ENCODE measurements around the gene PDGFC. TPM values are rescaled to one million over a fixed set of nuclear protein-coding genes. Genes with fewer than 3 reads are reported as not detected.

Gene PDGFC
- total RNA-seq, 1 experiment from 2014 or later: 33.1 TPM

DNA sequence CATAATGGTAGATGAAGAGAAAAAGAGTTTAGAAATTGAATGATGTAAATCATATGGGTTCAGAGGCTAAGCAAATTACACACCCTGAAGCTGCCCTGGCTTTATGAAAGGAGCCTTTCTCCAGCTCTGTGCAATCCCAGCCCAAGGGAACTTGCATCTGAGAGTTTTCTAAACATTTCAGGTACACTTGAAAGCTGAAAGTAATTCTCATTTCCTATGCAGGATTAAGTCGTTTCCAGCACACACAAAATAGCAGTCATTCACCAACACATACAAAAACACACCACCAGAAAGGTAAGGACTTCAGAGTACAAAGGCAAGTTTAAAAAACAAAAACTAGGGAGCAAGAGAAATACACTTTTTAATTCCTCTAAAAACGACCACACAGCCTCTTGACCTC lies 1.7 kb downstream of the PDGFC start:
- Histone ChIP-seq H3K9me2 (ENCODE audit: insufficient read depth) (no peaks in the 10 kb centered on the region), H4K20me1 (ENCODE audit: insufficient read depth) (no peaks in the 10 kb centered on the region), H2AFZ (peak overlapping the region; percentile 81), H3K4me1 (replicated peaks; ENCODE audit: insufficient read depth) (peaks cover 14% of the 10 kb centered on the region), H3F3A (ENCODE audit: insufficient read depth, low read depth) (no peaks in the 10 kb centered on the region), H3K27ac (no peak overlapping the region), H3K36me3 (ENCODE audit: low read depth) (no peaks in the 10 kb centered on the region), H3K79me2 (ENCODE audit: low read depth) (peaks cover 27% of the 10 kb centered on the region), H3K9me3 (ENCODE audit: insufficient read depth, low read depth) (no peaks in the 10 kb centered on the region), H3K4me2 (peak overlapping the region; percentile 88), H3K4me3 (peak overlapping the region; percentile 71), H3K27me3 (ENCODE audit: insufficient read depth, low read depth) (no peaks in the 10 kb centered on the region)
- CTCF ChIA-PET: no interaction called here
- DNase-seq: no peak
- no TSS peak for BruUV-seq (replicated peaks)
- TF ChIP-seq EZH2 (IDR thresholded peaks at IDR 0.05; ENCODE audit: low read depth): no peak
- TF ChIP-seq, protein P1, sequence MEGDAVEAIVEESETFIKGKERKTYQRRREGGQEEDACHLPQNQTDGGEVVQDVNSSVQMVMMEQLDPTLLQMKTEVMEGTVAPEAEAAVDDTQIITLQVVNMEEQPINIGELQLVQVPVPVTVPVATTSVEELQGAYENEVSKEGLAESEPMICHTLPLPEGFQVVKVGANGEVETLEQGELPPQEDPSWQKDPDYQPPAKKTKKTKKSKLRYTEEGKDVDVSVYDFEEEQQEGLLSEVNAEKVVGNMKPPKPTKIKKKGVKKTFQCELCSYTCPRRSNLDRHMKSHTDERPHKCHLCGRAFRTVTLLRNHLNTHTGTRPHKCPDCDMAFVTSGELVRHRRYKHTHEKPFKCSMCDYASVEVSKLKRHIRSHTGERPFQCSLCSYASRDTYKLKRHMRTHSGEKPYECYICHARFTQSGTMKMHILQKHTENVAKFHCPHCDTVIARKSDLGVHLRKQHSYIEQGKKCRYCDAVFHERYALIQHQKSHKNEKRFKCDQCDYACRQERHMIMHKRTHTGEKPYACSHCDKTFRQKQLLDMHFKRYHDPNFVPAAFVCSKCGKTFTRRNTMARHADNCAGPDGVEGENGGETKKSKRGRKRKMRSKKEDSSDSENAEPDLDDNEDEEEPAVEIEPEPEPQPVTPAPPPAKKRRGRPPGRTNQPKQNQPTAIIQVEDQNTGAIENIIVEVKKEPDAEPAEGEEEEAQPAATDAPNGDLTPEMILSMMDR (conservative IDR thresholded peaks at IDR 0.05): no peak
- intact Hi-C loops (cut with micrococcal nuclease; ENCODE audit: unreplicated experiment): loop anchor here (1.0 to 10.0 kb wide), 8 partner anchors 43 to 1015 kb away; partner anchors contain the start of gene CTSO
- POLR2A ChIA-PET (ENCODE audit: unreplicated experiment): interaction anchor here (0.7 to 0.8 kb wide), 2 partner anchors 8 to 687 kb away, joined by 10 read pairs; no protein-coding TSS in a partner anchor

DNA sequence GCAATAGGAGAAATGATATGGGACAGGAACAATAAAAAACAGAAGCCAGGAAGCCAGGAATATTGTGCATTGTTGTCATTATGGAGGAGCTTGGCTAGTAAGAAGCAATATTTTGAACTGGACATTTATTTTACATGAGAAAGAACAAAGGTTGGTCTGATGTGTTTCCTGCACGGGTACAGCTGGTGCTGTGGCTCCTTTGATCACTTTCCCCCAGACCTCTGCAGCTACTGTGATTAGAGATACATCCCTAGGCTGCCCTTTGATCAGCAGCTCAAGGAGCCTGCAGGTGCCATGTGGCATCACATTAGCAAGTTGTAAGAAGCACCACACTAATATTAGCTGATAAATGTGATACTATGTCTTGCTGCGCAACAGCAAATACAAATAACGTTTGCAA lies 2.5 kb downstream of the PDGFC start:
- peaks cover 14% of the 10 kb centered on the region for H3K4me1 ChIP-seq (replicated peaks; ENCODE audit: insufficient read depth)
- ChIA-PET POLR2A (ENCODE audit: unreplicated experiment) (no interaction called here), CTCF (interaction anchor here (0.6 to 1.7 kb wide), 2 partner anchors 32 to 76 kb away, joined by 3 to 9 read pairs; no protein-coding TSS in a partner anchor)
- no peaks in the 10 kb centered on the region for H3K9me2 ChIP-seq (ENCODE audit: insufficient read depth)
- no peak overlapping the region for H2AFZ ChIP-seq
- no TSS peak for BruUV-seq (replicated peaks)
- no peaks in the 10 kb centered on the region for H3K36me3 ChIP-seq (ENCODE audit: low read depth)
- TF ChIP-seq, protein P1 (conservative IDR thresholded peaks at IDR 0.05): no peak
- TF ChIP-seq EZH2 (IDR thresholded peaks at IDR 0.05; ENCODE audit: low read depth): no peak
- peaks cover 27% of the 10 kb centered on the region for H3K79me2 ChIP-seq (ENCODE audit: low read depth)
- no peak overlapping the region for H3K27ac ChIP-seq
- DNase-seq: no peak
- no peaks in the 10 kb centered on the region for H3K27me3 ChIP-seq (ENCODE audit: insufficient read depth, low read depth)
- H3K9me3 ChIP-seq (ENCODE audit: insufficient read depth, low read depth): no peaks in the 10 kb centered on the region
- H3K4me3 ChIP-seq: peak overlapping the region; percentile 71; the same call in 1 of the 2 replicates
- no peaks in the 10 kb centered on the region for H3F3A ChIP-seq (ENCODE audit: insufficient read depth, low read depth)
- H3K4me2 ChIP-seq: peak overlapping the region; percentile 88
- intact Hi-C loops (cut with micrococcal nuclease; ENCODE audit: unreplicated experiment): loop anchor here (2.0 to 5.0 kb wide), 4 partner anchors 197 to 1010 kb away; no protein-coding TSS in a partner anchor
- no peaks in the 10 kb centered on the region for H4K20me1 ChIP-seq (ENCODE audit: insufficient read depth)

DNA sequence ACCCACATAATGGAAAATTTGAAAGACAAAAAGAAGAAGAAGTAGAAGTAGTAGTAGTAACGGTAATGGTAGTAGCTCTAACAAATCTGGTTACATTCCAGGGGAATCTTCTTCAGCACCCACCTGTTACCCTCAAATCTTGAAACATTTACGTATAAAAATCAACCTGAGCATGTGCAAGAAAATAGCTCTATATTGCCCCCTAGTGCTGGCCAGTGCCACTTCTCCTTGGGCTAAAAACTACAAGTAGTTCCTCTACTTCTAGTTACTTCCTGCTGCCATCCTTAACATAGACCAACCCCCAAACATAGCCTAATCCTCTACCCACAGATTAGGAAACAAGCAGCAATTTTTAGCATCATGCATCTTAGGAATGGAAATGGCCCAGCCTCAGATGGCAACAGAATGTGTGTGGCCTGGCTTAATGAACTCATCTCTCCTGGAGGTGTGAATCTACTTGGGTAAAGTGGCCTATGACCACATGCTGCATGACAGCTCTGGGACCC lies 3.1 kb downstream of the PDGFC start:
- DNase-seq: peak; percentile 38 to 57
- Histone ChIP-seq H3K79me2 (ENCODE audit: low read depth) (peaks cover 27% of the 10 kb centered on the region), H3K27ac (no peak overlapping the region), H3F3A (ENCODE audit: insufficient read depth, low read depth) (no peaks in the 10 kb centered on the region), H4K20me1 (ENCODE audit: insufficient read depth) (no peaks in the 10 kb centered on the region), H3K4me2 (peak overlapping the region; percentile 88), H2AFZ (no peak overlapping the region), H3K4me3 (peak overlapping the region; percentile 14; the same call in 1 of the 2 replicates), H3K9me2 (ENCODE audit: insufficient read depth) (no peaks in the 10 kb centered on the region), H3K27me3 (ENCODE audit: insufficient read depth, low read depth) (no peaks in the 10 kb centered on the region), H3K4me1 (replicated peaks; ENCODE audit: insufficient read depth) (peaks cover 14% of the 10 kb centered on the region), H3K9me3 (ENCODE audit: insufficient read depth, low read depth) (no peaks in the 10 kb centered on the region), H3K36me3 (ENCODE audit: low read depth) (no peaks in the 10 kb centered on the region)
- no TSS peak for BruUV-seq (replicated peaks)
- ChIA-PET CTCF (interaction anchor here (0.5 to 1.7 kb wide), 6 partner anchors 30 to 494 kb away, joined by 3 to 9 read pairs (median 4); no protein-coding TSS in a partner anchor), POLR2A (ENCODE audit: unreplicated experiment) (no interaction called here)
- intact Hi-C loops (cut with micrococcal nuclease; ENCODE audit: unreplicated experiment): loop anchor here (1.0 to 5.0 kb wide), 6 partner anchors 196 to 1010 kb away; no protein-coding TSS in a partner anchor
- TF ChIP-seq EZH2 (IDR thresholded peaks at IDR 0.05; ENCODE audit: low read depth): no peak
- TF ChIP-seq, protein P1 (conservative IDR thresholded peaks at IDR 0.05): peak; percentile 82

Measured in PC-9 (cell line).